ENCODE measurements around the gene RALGDS.
"Not testable (repeated sequence)": the region's sequence is repeated elsewhere in the genome, so short reads cannot be mapped to it uniquely, and the experiment has no call there.

RALGDS gene

GRCh38 chr9:133063500-133064231 lies 57.4 kb downstream of the RALGDS start:
- TF ChIP-seq USF1 (IDR thresholded peaks at IDR 0.05) (no peak), CEBPB (IDR thresholded peaks at IDR 0.05) (no peak), TCF12 (IDR thresholded peaks at IDR 0.05; ENCODE audit: low read depth) (no peak), ZBTB7A (IDR thresholded peaks at IDR 0.05; ENCODE audit: low read depth) (no peak), YY1 (IDR thresholded peaks at IDR 0.05; ENCODE audit: low read depth) (no peak), RAD21 (IDR thresholded peaks at IDR 0.05; ENCODE audit: low read depth) (no peak), REST (IDR thresholded peaks at IDR 0.05; ENCODE audit: low read depth) (no peak), EP300 (IDR thresholded peaks at IDR 0.05; ENCODE audit: borderline replicate concordance) (no peak), NFIC (IDR thresholded peaks at IDR 0.05) (no peak), MAX (IDR thresholded peaks at IDR 0.05) (no peak), FOXM1 (IDR thresholded peaks at IDR 0.05; ENCODE audit: borderline replicate concordance, low read depth) (no peak), EGR1 (IDR thresholded peaks at IDR 0.05) (no peak), TEAD4 (IDR thresholded peaks at IDR 0.05) (no peak), CREB1 (IDR thresholded peaks at IDR 0.05; ENCODE audit: low read depth) (no peak), TAF1 (IDR thresholded peaks at IDR 0.05; ENCODE audit: low read depth) (no peak)

GRCh38 chr9:133063159-133063499 lies 57.9 kb downstream of the RALGDS start:
- no peak for TF ChIP-seq REST (IDR thresholded peaks at IDR 0.05; ENCODE audit: low read depth)
- TF ChIP-seq EGR1 (IDR thresholded peaks at IDR 0.05), result no peak
- TF ChIP-seq USF1 (IDR thresholded peaks at IDR 0.05), result no peak
- TF ChIP-seq TEAD4 (IDR thresholded peaks at IDR 0.05), result no peak
- no peak for TF ChIP-seq CREB1 (IDR thresholded peaks at IDR 0.05; ENCODE audit: low read depth)
- no peak for TF ChIP-seq NFIC (IDR thresholded peaks at IDR 0.05)
- no peak for TF ChIP-seq YY1 (IDR thresholded peaks at IDR 0.05; ENCODE audit: low read depth)

- not testable (repeated sequence) for TF ChIP-seq TEAD4 (IDR thresholded peaks at IDR 0.05); TAF1 (IDR thresholded peaks at IDR 0.05; ENCODE audit: low read depth); CREB1 (IDR thresholded peaks at IDR 0.05; ENCODE audit: low read depth)
Measured at GRCh38 chr9:133061764-133062145, 59.3 kb downstream of the RALGDS start, which contains the start of gene CEL. Gene CEL (plus strand): TSS chr9:133061981. CDS start chr9:133062003, 22 bp downstream.

GRCh38 chr9:133060417-133060841 lies 60.6 kb downstream of the RALGDS start:
- TF ChIP-seq FOXM1 (IDR thresholded peaks at IDR 0.05; ENCODE audit: borderline replicate concordance, low read depth), result no peak
- no peak for TF ChIP-seq CREB1 (IDR thresholded peaks at IDR 0.05; ENCODE audit: low read depth)

GRCh38 chr9:133059623-133060022 lies 61.4 kb downstream of the RALGDS start:
- TF ChIP-seq USF1 (IDR thresholded peaks at IDR 0.05), result no peak
- TF ChIP-seq TCF12 (IDR thresholded peaks at IDR 0.05; ENCODE audit: low read depth), result no peak
- TF ChIP-seq TAF1 (IDR thresholded peaks at IDR 0.05; ENCODE audit: low read depth), result no peak

- TF ChIP-seq EP300 (IDR thresholded peaks at IDR 0.05; ENCODE audit: borderline replicate concordance) (no peak), RAD21 (IDR thresholded peaks at IDR 0.05; ENCODE audit: low read depth) (no peak), CEBPB (IDR thresholded peaks at IDR 0.05) (no peak), USF1 (IDR thresholded peaks at IDR 0.05) (no peak), ZBTB7A (IDR thresholded peaks at IDR 0.05; ENCODE audit: low read depth) (no peak)
Measured at GRCh38 chr9:133058550-133059320, 62.3 kb downstream of the RALGDS start.
